ENCODE measurements around the gene KCNJ4.

Gene KCNJ4

DNA sequence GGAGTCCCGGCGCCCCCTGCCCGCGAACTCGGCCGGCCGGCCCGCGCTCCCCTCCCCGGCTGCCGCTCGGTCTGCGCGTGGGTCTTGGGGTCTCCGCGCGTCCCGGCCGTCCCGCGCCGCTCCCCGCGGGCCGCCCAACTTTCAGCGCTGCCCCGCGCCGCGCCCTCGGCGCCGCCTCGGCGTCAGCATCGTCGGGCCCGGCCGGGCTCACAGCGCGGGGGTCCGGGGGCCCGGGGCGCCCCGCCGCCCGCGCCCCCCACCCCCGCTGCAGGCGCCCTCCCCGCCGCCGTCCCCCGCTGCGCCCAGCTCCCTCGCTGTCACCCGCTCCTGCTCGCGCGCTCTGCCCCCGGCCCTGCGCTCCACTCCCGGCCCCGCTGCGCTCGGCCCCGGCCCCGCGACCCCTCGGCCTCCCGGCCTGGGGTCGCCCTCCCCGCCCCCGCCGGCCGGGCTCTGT lies at the start of gene KCNJ4:
Gene KCNJ4, minus strand, starts transcription at position 124 of the 454 bp plus-strand sequence. CDS start 27,067 bp downstream, outside the sequence.
- Mint-ChIP-seq H3K4me1 (peaks cover 16% of the 10 kb centered on the region), H3K27ac (no peak within 1 kb of the TSS), H3K4me3 (peak within 1 kb of the TSS; percentile 75), H3K27me3 (peaks cover 86% of the 10 kb centered on the region), H3K9me3 (no peaks in the 10 kb centered on the region), H3K36me3 (no peaks in the 10 kb centered on the region)
- ATAC-seq, result peak; percentile 5

DNA sequence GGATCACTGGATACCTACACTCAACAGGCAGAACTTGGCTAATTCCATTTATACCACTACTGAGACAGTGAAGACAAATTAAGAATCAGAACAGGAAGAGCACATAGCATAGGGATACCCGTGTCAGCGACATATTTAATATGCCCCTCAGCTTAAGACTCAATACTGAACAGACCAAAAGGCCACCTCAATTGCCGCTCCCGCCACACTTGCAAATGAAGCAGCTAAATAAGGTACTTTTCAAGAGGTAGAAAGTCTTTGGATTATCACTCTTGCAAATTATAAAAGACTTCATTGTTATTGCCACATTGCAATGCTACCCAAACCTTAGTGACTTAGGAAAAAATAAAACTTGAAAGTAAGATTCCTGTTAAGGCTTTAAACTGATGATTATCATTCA lies 48.0 kb upstream of the KCNJ4 start:
- Mint-ChIP-seq H3K4me3 (peak overlapping the region; percentile 100), H3K36me3 (peaks cover 72% of the 10 kb centered on the region), H3K9me3 (peaks cover 2% of the 10 kb centered on the region), H3K27me3 (no peaks in the 10 kb centered on the region), H3K4me1 (peaks cover 58% of the 10 kb centered on the region), H3K27ac (peak overlapping the region; percentile 24)
- ATAC-seq, result no peak

DNA sequence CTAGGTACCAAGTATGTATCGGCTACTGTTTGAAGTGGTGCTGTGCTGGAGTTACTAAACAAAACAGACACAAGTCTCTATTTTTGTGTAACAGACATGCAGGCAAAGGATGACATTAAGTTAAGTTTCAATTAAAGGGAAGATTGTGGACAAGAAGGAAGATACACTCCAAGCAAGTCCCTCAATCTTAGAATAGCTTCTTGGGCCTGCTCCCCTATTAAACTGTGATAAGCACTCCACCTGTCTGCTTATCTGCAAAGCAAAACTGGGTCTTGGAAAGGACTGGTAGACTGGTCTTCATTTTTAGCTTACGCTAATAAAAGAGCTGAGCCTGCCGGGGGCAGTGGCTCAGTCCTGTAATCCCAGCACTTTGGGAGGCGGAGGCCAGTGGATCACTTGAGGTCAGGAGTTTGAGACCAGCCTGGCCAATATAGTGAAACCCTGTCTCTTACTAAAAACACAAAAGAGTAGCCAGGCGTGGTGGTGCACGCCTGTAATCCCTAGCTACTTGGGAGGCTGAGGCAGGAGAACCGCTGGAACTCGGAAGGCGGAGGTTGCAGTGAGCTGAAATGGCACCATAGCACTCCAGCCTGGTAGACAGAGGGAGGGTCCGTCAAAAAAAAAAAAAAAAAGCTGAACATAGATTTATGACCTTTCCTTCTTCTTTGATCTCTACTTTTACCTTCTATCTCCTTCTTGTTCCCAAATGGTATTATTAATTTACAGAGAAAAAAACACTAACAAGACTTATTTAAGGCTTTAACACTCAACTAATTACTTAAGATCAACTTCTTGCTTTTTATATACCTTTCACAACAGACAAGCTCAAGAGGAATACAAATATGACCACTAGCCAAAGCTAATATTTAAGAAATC lies 47.0 kb upstream of the KCNJ4 start:
- Mint-ChIP-seq H3K9me3 (no peaks in the 10 kb centered on the region), H3K27me3 (no peaks in the 10 kb centered on the region), H3K4me3 (peak overlapping the region; percentile 100), H3K36me3 (peaks cover 72% of the 10 kb centered on the region), H3K4me1 (peaks cover 52% of the 10 kb centered on the region), H3K27ac (no peak overlapping the region)
- ATAC-seq, result no peak

DNA sequence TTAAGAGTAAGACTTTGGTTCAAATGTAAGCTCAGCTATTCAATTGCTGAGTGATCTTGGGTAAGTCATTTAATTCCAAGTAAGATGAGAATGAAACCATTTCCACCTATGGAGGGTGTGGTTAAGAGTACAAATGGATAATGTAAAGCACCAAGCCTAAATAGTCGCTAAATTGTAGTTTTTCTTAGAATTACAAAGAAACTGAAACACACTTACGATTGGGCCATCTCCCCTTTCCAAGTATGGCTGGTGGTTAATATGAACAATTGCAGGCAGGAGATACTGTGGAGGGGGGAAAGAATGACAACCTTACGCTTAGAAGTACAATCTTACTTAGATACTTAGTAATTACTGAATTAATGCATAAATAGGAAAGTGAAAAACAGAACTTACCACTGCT lies 42.9 kb upstream of the KCNJ4 start:
- Mint-ChIP-seq H3K4me3 (no peak overlapping the region), H3K4me1 (peaks cover 25% of the 10 kb centered on the region), H3K36me3 (peaks cover 56% of the 10 kb centered on the region), H3K27ac (no peak overlapping the region), H3K27me3 (no peaks in the 10 kb centered on the region), H3K9me3 (no peaks in the 10 kb centered on the region)
- ATAC-seq, result no peak

DNA sequence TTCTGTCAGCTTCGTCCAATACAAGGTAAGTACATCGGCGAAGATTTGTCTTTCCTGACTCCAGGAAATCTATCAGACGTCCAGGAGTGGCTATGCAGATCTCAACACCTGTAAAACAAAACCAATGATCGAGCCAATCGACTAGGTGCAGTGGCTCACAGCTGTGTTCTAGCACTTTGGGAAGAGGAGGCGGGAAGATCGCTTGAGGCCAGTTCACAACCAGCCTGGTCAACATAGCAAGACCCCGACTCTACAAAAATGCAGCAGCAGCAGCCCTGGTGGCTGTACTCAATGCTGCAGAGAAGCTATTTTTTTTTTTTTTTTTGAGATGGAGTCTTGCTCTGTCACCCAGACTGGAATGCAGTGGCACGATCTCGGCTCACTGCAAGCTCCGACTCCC lies 39.9 kb upstream of the KCNJ4 start:
- H3K27ac Mint-ChIP-seq, result no peak overlapping the region
- no peak for ATAC-seq
- H3K4me3 Mint-ChIP-seq, result no peak overlapping the region
- H3K27me3 Mint-ChIP-seq, result no peaks in the 10 kb centered on the region
- H3K4me1 Mint-ChIP-seq, result peaks cover 9% of the 10 kb centered on the region
- peaks cover 36% of the 10 kb centered on the region for H3K36me3 Mint-ChIP-seq
- no peaks in the 10 kb centered on the region for H3K9me3 Mint-ChIP-seq

DNA sequence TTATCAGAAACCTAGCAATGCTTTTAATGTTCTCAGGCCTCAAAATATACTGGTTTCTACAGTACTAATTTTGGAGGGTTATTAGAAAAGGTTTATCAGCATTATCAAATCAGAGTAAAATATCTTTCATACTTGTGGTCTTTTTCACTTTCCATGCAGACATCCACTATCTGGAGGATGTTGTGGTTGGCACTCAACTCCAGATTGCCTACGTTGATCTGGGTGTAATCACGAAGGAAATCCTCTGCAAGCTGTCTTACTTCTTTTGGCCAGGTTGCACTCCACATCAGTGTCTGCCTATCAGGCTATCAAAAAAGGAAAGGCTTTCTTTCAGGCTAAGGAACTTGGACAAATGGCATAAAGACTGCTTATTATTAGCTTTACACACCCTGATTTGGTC lies 39.5 kb upstream of the KCNJ4 start:
- Mint-ChIP-seq H3K27me3 (no peaks in the 10 kb centered on the region), H3K4me1 (peaks cover 11% of the 10 kb centered on the region), H3K27ac (no peak overlapping the region), H3K36me3 (peaks cover 36% of the 10 kb centered on the region), H3K4me3 (no peak overlapping the region), H3K9me3 (no peaks in the 10 kb centered on the region)
- ATAC-seq, result no peak

DNA sequence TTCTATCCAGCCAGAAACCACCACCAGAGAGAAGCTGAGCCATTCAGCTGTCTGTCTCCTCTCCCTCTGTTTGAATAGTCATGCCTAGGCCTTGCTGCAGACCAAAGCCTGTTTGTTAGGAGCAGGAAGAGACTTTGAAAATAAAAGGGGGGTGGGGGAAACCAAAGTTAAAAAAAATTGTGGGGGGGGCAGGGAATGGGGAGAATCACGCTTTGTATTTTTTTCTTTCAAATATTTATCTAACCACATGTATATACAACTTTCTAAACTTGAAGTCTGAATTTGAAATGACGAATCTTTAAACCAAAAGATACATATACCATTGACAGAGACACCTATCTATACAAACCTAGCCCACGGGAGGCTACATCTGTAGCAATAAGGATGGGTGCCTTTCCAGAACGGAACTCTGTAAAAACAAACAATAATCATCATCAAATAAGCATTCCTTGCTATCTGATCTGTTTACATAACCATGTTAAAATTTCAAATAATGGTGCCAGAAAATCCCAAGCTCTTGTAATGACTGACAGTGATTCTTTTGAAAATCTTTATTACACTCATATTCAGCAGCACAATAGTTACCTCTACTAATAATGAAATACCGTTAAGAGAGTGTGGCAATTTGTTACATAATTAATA lies 36.8 kb upstream of the KCNJ4 start:
- peaks cover 11% of the 10 kb centered on the region for H3K4me1 Mint-ChIP-seq
- no peak for ATAC-seq
- H3K36me3 Mint-ChIP-seq, result peaks cover 40% of the 10 kb centered on the region
- H3K27ac Mint-ChIP-seq, result no peak overlapping the region
- H3K9me3 Mint-ChIP-seq, result no peaks in the 10 kb centered on the region
- no peak overlapping the region for H3K4me3 Mint-ChIP-seq
- no peaks in the 10 kb centered on the region for H3K27me3 Mint-ChIP-seq

DNA sequence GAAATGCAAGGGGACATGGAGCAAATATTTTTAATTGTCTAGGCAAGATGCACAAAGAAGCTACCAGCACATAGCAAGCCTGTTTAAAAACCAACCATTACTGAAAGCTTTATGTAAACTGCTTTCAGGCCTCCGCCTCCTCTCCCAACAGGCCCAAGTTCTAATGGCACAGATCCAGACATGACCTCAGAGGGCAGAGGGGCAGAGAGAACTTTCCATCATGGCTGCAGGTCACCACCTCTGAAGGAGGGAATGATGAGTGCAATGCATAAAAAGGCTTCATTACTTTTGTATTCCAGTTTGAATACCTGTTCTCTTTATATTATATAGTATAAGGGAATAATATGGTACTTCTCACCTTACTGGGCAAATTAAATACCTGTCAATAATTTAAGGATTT lies 35.9 kb upstream of the KCNJ4 start:
- Mint-ChIP-seq H3K27ac (peak overlapping the region; percentile 51), H3K9me3 (no peaks in the 10 kb centered on the region), H3K36me3 (peaks cover 49% of the 10 kb centered on the region), H3K4me1 (peaks cover 11% of the 10 kb centered on the region), H3K4me3 (no peak overlapping the region), H3K27me3 (no peaks in the 10 kb centered on the region)
- no peak for ATAC-seq

DNA sequence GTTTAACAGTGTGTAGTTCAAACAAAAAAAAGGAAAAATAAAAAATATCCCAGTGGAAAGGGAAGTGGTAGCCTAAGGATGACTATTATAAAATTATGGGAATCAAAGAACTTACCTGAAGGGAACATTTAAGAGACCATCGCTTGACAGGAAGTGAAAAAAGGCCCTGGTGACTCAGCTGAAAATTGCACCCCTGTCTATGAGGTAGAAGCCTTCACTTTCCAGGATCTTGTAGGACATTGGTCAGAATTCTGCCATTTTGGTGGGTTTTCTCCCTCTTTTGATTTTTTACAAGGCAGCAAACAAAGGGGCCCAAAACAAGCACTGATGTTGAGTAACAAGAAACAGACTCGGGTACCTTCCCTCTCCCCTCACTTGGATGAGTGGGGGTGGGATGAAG lies 35.5 kb upstream of the KCNJ4 start:
- H3K4me1 Mint-ChIP-seq, result peaks cover 11% of the 10 kb centered on the region
- H3K36me3 Mint-ChIP-seq, result peaks cover 49% of the 10 kb centered on the region
- H3K4me3 Mint-ChIP-seq, result no peak overlapping the region
- no peak for ATAC-seq
- no peaks in the 10 kb centered on the region for H3K9me3 Mint-ChIP-seq
- peak overlapping the region; percentile 51 for H3K27ac Mint-ChIP-seq
- no peaks in the 10 kb centered on the region for H3K27me3 Mint-ChIP-seq

DNA sequence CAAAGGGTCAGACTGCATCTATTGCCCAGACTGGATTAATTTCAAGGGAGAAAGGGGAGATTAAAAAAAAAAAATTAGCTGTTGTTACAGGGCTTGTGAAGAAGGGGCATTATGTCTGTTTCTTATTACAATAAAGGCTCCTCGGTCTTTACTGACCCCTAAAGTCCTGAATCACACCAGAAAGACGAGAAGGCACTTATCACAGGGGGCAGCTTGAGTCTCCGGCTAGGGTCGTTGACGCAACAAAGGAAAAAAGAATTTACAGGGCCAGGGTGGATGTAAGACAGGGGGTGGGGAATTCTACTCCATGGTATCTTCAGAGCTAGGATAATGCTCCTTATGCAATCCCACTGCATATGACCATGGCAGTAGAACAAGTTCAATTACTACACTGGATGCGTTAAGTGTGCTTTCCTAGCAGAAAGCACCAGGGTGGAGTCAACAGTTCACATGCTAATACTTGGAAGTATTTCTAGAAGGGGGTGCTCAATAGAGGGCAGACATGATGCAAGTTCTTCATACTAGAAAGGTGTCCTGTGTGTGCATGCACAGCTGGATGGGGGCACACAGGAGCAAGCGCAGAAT lies 34.7 kb upstream of the KCNJ4 start:
- Mint-ChIP-seq H3K4me1 (peaks cover 11% of the 10 kb centered on the region), H3K4me3 (no peak overlapping the region), H3K27ac (no peak overlapping the region), H3K36me3 (peaks cover 55% of the 10 kb centered on the region), H3K9me3 (no peaks in the 10 kb centered on the region), H3K27me3 (no peaks in the 10 kb centered on the region)
- ATAC-seq, result no peak

DNA sequence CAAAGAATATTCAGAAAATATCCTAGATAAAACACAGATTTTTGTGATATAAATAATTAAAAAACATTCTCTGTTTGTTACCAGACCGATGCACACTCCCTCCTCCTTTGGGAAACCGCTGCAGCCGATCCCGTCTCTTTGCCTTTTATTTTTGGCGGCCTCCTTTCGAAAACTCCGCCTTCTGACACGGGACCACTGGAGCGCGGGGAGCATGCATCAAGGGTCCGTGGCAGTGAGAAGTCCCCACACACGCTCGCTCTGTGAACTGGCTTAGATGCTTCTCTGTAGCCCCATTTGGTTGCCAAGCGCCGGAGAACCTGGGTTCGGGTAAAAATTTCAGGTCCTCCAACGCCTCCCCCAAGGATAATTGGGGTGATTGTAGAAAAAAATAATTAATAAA lies 34.1 kb upstream of the KCNJ4 start:
- H3K36me3 Mint-ChIP-seq, result peaks cover 58% of the 10 kb centered on the region
- no peak overlapping the region for H3K27ac Mint-ChIP-seq
- H3K27me3 Mint-ChIP-seq, result no peaks in the 10 kb centered on the region
- ATAC-seq, result no peak
- no peaks in the 10 kb centered on the region for H3K9me3 Mint-ChIP-seq
- H3K4me1 Mint-ChIP-seq, result peaks cover 14% of the 10 kb centered on the region
- no peak overlapping the region for H3K4me3 Mint-ChIP-seq

DNA sequence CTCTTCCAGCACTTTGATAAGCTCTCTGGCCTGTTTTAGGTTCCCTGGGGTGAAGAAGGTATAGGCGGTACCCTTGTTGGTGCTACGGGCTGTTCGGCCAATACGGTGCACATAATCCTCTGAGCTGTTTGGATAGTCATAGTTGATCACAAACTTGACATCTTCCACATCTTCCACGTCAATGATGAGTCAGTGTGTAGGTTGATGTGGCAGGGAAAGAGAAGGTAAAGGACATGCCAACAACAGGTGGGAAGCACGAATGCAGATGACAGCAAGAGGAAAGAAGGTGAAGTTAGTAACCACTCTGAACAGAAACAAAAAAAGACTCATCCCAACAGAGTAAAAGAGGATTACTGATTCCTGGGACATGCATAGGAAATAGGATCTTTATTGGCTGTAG lies 32.9 kb upstream of the KCNJ4 start:
- H3K36me3 Mint-ChIP-seq, result peaks cover 64% of the 10 kb centered on the region
- ATAC-seq, result no peak
- H3K4me3 Mint-ChIP-seq, result no peak overlapping the region

DNA sequence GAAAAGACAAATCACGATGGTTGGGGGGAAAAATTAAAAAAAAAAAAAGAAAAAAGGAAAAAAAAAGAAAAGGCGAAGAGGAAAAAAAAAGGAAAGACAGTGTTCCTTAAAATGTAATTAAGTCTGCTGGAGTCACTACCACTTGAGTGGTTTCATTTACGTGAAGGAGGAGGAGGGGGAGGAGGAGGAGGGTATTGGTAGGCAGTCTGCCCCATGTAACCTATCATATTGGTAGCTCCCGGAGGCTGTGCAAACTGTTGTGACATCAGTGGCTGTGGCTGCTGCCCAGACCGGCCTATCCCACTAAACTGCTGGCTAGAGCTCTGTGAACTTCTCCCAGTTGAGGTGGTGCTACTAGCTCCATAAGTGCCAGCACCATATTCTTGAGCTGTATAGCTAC lies 30.8 kb upstream of the KCNJ4 start:
- Mint-ChIP-seq H3K36me3 (peaks cover 77% of the 10 kb centered on the region), H3K27ac (no peak overlapping the region), H3K9me3 (no peaks in the 10 kb centered on the region), H3K4me1 (peaks cover 16% of the 10 kb centered on the region), H3K27me3 (no peaks in the 10 kb centered on the region), H3K4me3 (no peak overlapping the region)
- ATAC-seq, result no peak

More for the DNA sequence above, 32.9 kb upstream of the KCNJ4 start:
- H3K9me3 Mint-ChIP-seq, result no peaks in the 10 kb centered on the region
- H3K4me1 Mint-ChIP-seq, result peaks cover 17% of the 10 kb centered on the region
- H3K27ac Mint-ChIP-seq, result no peak overlapping the region
- no peaks in the 10 kb centered on the region for H3K27me3 Mint-ChIP-seq

DNA sequence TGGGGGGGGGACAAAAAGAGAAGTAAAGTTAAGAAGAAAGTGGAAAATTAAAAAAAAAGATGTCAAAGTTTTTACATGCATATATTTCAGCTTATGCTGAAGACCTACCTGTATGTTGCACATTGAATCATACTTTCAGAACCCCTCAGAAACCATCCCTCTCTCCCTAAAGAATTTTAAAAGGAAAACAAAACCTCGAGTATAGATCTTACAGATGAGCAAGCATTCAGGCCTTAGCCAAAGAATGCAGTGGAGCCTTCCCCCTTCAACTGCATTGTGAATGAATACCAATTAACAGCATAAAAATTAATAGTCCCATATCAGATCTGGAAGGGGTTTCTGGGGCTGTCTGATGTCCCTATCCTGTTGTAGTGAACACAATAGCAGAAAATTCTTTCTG lies 29.2 kb upstream of the KCNJ4 start:
- H3K27me3 Mint-ChIP-seq, result no peaks in the 10 kb centered on the region

DNA sequence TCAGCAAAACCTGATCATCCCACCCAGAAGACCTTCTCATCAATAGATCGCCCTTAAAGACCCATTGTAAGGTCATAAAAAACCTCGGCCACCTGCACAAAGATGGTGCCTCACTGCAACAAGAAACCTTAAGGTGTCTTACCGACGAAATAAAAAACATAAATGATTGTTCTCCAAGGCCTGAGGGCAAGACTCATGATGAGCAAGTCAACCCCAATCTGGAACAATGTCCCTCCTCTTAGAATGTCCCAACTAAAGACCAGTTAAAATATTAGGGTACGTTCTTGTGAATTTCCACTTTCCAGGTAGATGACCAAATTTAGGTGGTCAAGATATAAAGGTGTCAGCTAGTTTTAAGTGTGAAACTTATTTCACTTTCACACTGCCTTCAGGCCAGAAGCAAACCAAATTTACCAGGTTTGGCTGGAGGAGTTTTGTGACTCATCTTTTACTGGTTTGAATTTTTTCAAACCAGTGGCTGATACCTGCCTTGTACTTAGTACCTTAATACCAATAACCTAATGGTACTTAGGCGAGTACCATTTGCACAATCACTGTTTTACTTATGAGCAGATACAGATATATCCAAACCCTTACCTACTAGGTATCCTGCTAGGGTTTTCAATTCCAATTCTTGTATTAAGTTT lies 27.8 kb upstream of the KCNJ4 start:
- no peak for ATAC-seq
- no peaks in the 10 kb centered on the region for H3K9me3 Mint-ChIP-seq
- H3K4me1 Mint-ChIP-seq, result peaks cover 6% of the 10 kb centered on the region
- H3K4me3 Mint-ChIP-seq, result no peak overlapping the region
- H3K27me3 Mint-ChIP-seq, result no peaks in the 10 kb centered on the region
- peaks cover 54% of the 10 kb centered on the region for H3K36me3 Mint-ChIP-seq
- no peak overlapping the region for H3K27ac Mint-ChIP-seq

More for the DNA sequence above, 29.2 kb upstream of the KCNJ4 start:
- Mint-ChIP-seq H3K9me3 (no peaks in the 10 kb centered on the region), H3K27ac (no peak overlapping the region), H3K4me1 (peaks cover 6% of the 10 kb centered on the region), H3K4me3 (no peak overlapping the region), H3K36me3 (peaks cover 64% of the 10 kb centered on the region)
- no peak for ATAC-seq

All from stimulated activated memory B cell treated with anti-CD40 and anti-IgM and Interleukin-4, amounts not matched to agents 10 μg/mL and 1 μg/mL and 100 μg/mL, for 72 hours (primary cell).